ENCODE results near the gene TRAP1. TPM values are rescaled to one million over a fixed set of nuclear protein-coding genes. Genes with fewer than 3 reads are reported as not detected.
A peak's percentile ranks its signal among the peaks of the same experiment; 100 is the strongest.

TRAP1 gene
- total RNA-seq, 2 donors from 2014 or later = 33.2 to 51.1 TPM

DNA sequence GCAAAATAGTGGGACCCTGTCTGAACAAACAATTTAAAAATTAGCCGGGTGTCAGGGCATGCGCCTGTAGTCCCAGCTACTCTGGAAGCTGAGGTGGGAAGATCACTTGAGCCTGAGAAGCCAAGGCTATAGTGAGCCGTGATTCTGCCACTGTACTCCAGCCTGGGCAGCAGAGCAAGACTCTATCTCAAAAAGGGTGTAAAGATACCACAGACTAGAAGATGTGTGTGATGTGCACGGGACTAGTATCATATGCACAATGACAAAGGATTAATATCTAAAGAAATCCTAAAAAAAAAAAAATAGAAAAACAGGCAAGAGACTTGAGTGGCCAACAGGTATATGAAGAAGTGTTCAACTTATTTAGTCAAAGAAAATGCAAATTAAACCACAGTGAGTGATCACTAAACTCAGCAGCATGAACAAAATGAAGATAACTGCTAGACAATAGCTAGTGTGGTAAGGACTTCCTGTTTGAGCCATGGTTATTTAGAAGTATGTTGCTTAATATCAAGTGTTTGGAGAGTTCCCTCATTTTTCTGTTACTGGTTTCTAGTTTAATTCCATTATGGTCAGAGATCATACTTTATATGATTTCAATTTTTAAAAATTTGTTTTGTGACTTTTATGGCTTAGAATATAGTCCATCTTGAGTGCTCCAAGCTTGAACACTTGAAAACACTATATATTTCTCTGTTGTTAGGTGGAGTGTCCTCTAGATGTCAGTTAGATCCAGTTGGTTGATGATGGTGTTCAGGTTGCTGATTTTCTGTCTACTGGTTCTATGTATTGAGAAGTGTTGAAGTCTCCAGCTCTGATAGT, 91.2 kb downstream of the TRAP1 start:
- Histone ChIP-seq H3K27me3 (replicated peaks; ENCODE audit: insufficient read depth) (no peaks in the 10 kb centered on the region), H3K9me3 (no peaks in the 10 kb centered on the region), H3K27ac (no peak overlapping the region), H3K36me3 (no peaks in the 10 kb centered on the region), H3K4me1 (ENCODE audit: control insufficient read depth in 1 of 2, low read depth in 2 of 2) (no peaks in the 10 kb centered on the region), H3K4me3 (no peak overlapping the region)
- no peak for ATAC-seq (ENCODE audit: insufficient number of reproducible peaks, low FRiP score, low read depth)
- TF ChIP-seq, protein P1, sequence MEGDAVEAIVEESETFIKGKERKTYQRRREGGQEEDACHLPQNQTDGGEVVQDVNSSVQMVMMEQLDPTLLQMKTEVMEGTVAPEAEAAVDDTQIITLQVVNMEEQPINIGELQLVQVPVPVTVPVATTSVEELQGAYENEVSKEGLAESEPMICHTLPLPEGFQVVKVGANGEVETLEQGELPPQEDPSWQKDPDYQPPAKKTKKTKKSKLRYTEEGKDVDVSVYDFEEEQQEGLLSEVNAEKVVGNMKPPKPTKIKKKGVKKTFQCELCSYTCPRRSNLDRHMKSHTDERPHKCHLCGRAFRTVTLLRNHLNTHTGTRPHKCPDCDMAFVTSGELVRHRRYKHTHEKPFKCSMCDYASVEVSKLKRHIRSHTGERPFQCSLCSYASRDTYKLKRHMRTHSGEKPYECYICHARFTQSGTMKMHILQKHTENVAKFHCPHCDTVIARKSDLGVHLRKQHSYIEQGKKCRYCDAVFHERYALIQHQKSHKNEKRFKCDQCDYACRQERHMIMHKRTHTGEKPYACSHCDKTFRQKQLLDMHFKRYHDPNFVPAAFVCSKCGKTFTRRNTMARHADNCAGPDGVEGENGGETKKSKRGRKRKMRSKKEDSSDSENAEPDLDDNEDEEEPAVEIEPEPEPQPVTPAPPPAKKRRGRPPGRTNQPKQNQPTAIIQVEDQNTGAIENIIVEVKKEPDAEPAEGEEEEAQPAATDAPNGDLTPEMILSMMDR (IDR thresholded peaks at IDR 0.05) = no peak
- no peak for DNase-seq (ENCODE audit: low spot score)

DNA sequence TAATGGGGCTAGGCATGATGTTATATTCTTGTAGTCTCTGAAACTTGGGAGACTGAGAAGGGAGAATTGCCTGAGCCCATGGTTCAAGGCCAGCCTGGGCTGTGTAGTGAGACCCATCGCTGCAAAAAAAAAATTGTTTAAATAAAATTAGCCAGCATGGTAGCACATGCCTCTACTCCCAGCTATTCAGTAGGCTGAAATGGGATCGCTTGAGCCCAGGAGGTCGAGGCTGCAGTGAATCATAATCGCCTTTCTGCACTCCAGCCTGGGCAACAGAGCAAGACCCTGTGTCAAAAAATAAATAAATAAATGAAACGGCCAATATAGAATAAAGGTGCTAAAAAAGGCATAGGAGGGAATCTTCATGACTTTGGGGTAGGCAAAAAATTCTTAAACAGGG, 92.0 kb downstream of the TRAP1 start:
- TF ChIP-seq, protein P1 (IDR thresholded peaks at IDR 0.05) = no peak
- Histone ChIP-seq H3K27me3 (replicated peaks; ENCODE audit: insufficient read depth) (no peaks in the 10 kb centered on the region), H3K9me3 (no peaks in the 10 kb centered on the region), H3K4me3 (no peak overlapping the region), H3K36me3 (no peaks in the 10 kb centered on the region), H3K4me1 (ENCODE audit: control insufficient read depth in 1 of 2, low read depth in 2 of 2) (no peaks in the 10 kb centered on the region), H3K27ac (no peak overlapping the region)
- DNase-seq (ENCODE audit: low spot score) (no peak), ATAC-seq (ENCODE audit: insufficient number of reproducible peaks, low FRiP score, low read depth) (no peak)

DNA sequence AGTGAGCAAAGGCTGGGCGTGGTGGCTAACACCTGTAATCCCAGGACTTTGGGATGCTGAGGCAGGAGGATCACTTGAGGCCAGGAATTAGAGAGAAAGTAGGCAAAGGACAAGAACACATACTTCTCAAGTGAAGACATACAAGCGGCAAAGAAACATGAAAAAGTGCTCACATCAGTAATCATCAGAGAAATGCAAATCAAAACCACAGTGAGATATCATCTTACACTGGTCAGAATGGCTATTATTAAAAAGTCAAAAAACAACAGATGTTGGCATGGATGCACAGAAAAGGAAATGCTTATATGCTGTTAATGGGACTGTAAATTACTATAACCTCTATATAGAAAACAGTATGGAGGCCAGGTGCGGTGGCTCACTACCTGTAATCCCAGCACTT, 93.7 kb downstream of the TRAP1 start:
- Histone ChIP-seq H3K4me3 (no peak overlapping the region), H3K4me1 (ENCODE audit: control insufficient read depth in 1 of 2, low read depth in 2 of 2) (no peaks in the 10 kb centered on the region), H3K27me3 (replicated peaks; ENCODE audit: insufficient read depth) (no peaks in the 10 kb centered on the region), H3K36me3 (no peaks in the 10 kb centered on the region), H3K9me3 (no peaks in the 10 kb centered on the region), H3K27ac (no peak overlapping the region)
- DNase-seq (ENCODE audit: low spot score) (no peak), ATAC-seq (ENCODE audit: insufficient number of reproducible peaks, low FRiP score, low read depth) (no peak)
- TF ChIP-seq, protein P1 (IDR thresholded peaks at IDR 0.05) = no peak

DNA sequence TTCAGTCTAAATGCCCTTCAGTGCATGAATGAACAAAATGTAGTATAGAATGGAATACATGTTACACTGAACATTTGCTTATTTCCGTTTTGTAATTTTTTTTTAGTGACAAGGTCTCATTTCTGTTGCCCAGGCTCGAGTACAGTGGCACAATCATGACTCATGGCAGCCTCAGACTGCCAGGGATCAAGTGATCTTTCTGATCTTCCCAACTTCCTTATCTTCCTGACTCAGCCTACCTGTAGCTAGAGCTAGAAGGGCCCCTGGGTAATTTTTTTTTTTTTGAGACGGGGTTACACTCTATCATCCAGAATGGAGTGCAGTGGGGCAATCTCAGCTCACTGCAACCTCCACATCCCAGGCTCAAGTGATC, 98.6 kb downstream of the TRAP1 start:
- H3K4me3 ChIP-seq = no peak overlapping the region
- ATAC-seq (ENCODE audit: insufficient number of reproducible peaks, low FRiP score, low read depth) = no peak
- H3K9me3 ChIP-seq = no peaks in the 10 kb centered on the region
- TF ChIP-seq, protein P1 (IDR thresholded peaks at IDR 0.05) = no peak
- no peak overlapping the region for H3K27ac ChIP-seq
- no peak for DNase-seq (ENCODE audit: low spot score)
- no peaks in the 10 kb centered on the region for H3K4me1 ChIP-seq (ENCODE audit: control insufficient read depth in 1 of 2, low read depth in 2 of 2)
- H3K27me3 ChIP-seq (replicated peaks; ENCODE audit: insufficient read depth) = no peaks in the 10 kb centered on the region
- H3K36me3 ChIP-seq = no peaks in the 10 kb centered on the region

DNA sequence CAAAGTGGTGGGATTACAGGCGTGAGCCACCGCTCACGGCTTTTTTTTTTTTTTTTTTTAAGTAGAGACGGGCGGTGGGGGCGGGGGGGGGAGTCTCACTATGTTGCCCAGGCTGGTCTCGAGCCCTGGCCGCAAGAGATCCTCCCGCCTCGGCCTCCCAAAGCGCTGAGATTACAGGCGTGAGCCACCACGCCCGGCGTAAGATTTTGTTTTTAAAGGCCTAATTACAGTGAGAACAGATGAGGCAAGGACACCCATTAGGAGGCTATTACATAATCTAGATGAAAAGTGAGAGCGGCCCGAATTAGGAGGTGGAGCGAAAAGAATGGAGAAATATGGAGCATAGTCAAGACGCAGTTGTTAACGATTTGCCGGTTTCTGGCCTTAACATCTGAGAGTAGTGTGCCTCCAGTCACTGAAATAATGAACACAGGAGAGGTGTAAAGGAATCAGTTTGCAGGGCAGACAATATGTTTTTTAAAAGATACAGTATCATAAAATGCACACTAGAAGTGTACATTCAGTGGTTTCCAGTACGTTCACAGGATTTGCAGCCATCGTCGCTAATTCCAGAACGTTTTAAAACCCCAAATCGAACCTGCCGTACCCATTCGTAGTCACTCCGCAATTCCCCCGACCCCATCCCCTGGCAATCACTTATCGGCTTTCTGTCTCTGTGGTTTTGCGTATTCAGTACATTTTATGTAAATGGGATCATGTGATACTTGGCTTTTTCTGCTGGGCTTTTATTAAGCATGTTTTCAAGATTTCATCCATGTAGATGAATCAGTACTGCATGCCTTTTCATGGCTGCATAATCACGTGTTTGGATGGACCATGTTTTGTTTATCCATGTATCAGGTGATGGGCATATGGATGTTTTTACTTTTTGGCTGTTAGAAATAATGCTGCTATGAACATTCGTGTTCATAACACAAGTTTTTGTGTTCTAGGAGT, 104.5 kb downstream of the TRAP1 start:
- TF ChIP-seq, protein P1 (IDR thresholded peaks at IDR 0.05) = no peak
- Histone ChIP-seq H3K9me3 (no peaks in the 10 kb centered on the region), H3K27ac (no peak overlapping the region), H3K4me1 (ENCODE audit: control insufficient read depth in 1 of 2, low read depth in 2 of 2) (peaks cover 13 to 21% of the 10 kb centered on the region in 2 donors), H3K4me3 (peak overlapping the region; percentile 95), H3K27me3 (replicated peaks; ENCODE audit: insufficient read depth) (no peaks in the 10 kb centered on the region), H3K36me3 (no peaks in the 10 kb centered on the region)
- no peak for DNase-seq (ENCODE audit: low spot score)
- ATAC-seq (ENCODE audit: insufficient number of reproducible peaks, low FRiP score, low read depth) = no peak
